ENCODE data around the gene MKI67.
A peak's percentile ranks its signal among the peaks of the same experiment; 100 is the strongest.

The MKI67 gene

GRCh38 chr10:128064108-128064969, 61.9 kb downstream of the MKI67 start:
- DNase-seq (ENCODE audit: low read depth in 2 of 2): peak; percentile 82 to 87
- no peak overlapping the region for H3K4me3 ChIP-seq (replicated peaks in 1 of 2; ENCODE audit: low read depth in 2 of 2, low read length in 2 of 2)
- TF ChIP-seq CTCF (IDR thresholded peaks at IDR 0.05; ENCODE audit: low read depth, low read length): no peak

GRCh38 chr10:128063736-128064107, 62.5 kb downstream of the MKI67 start:
- no peak for DNase-seq (ENCODE audit: low read depth in 2 of 2)
- no peak for TF ChIP-seq CTCF (IDR thresholded peaks at IDR 0.05; ENCODE audit: low read depth, low read length)
- no peak overlapping the region for H3K4me3 ChIP-seq (replicated peaks in 1 of 2; ENCODE audit: low read depth in 2 of 2, low read length in 2 of 2)

GRCh38 chr10:128062881-128063563, 63.2 kb downstream of the MKI67 start:
- TF ChIP-seq CTCF (IDR thresholded peaks at IDR 0.05; ENCODE audit: low read depth, low read length): no peak
- H3K4me3 ChIP-seq (replicated peaks in 1 of 2; ENCODE audit: low read depth in 2 of 2, low read length in 2 of 2): no peak overlapping the region
- DNase-seq (ENCODE audit: low read depth in 2 of 2): peak; percentile 13

GRCh38 chr10:128062331-128062880, 63.8 kb downstream of the MKI67 start:
- H3K4me3 ChIP-seq (replicated peaks in 1 of 2; ENCODE audit: low read depth in 2 of 2, low read length in 2 of 2): no peak overlapping the region
- no peak for DNase-seq (ENCODE audit: low read depth in 2 of 2)
- no peak for TF ChIP-seq CTCF (IDR thresholded peaks at IDR 0.05; ENCODE audit: low read depth, low read length)

- DNase-seq (ENCODE audit: low read depth in 2 of 2): no peak
- H3K4me3 ChIP-seq (replicated peaks in 1 of 2; ENCODE audit: low read depth in 2 of 2, low read length in 2 of 2): no peak overlapping the region
- TF ChIP-seq CTCF (IDR thresholded peaks at IDR 0.05; ENCODE audit: low read depth, low read length): no peak
Observed at GRCh38 chr10:128061306-128062300, 64.6 kb downstream of the MKI67 start.

All from cardiac fibroblast (primary cell).